ENCODE measurements around the gene RAB6C. TPM values are rescaled to one million over a fixed set of nuclear protein-coding genes. Genes with fewer than 3 reads are reported as not detected.
A peak's percentile ranks its signal among the peaks of the same experiment; 100 is the strongest.
"Not testable (repeated sequence)": the region's sequence is repeated elsewhere in the genome, so short reads cannot be mapped to it uniquely, and the experiment has no call there.

Gene RAB6C
- total RNA-seq, 1 experiment from 2014 or later, result not detected

DNA sequence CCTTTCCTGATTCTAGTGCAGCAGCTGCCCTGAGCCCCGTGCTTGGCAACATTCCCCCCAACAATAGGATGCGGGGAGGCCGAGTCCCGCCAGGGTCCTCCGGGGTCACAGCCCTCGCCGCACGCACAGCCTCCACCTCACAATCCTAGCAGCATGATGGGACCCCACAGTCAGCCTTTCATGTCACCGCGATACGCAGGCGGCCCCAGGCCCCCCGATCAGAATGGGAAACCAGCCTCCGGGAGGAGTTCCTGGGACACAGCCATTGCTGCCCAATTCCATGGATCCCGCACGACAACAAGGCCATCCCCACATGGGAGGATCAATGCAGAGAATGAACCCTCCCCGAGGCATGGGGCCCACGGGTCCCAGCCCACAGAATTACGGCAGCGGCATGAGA lies 13.7 kb downstream of the RAB6C start:
- DNase-seq (ENCODE audit: low read depth), result not testable (repeated sequence)

DNA sequence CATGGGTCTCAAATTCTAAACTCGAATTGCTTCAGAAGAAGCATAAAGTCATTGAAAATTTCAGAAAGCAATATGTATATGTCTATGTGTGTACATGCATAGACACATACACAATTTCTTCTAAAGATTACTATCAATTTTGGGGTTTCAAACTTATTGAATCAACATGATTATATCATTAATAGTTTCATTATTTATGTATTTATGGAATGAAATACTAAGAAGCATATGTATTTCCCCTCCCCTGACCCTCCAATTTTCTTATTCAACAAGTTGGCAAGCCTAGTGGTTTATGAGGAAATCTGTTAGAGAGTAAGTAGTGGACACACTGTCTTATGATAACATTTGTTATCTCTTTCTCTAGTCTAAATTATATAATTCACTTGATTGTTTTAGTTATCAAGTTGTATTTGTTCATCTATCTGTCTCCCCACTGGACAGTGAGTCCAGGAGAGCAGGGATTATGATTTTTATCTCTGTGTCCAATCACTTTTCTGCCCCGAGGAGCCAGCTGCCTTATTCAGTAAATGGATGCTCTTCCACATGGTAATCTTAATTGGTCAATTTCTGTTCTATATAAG lies 17.3 kb downstream of the RAB6C start:
- DNase-seq (ENCODE audit: low read depth), result not testable (repeated sequence)

DNA sequence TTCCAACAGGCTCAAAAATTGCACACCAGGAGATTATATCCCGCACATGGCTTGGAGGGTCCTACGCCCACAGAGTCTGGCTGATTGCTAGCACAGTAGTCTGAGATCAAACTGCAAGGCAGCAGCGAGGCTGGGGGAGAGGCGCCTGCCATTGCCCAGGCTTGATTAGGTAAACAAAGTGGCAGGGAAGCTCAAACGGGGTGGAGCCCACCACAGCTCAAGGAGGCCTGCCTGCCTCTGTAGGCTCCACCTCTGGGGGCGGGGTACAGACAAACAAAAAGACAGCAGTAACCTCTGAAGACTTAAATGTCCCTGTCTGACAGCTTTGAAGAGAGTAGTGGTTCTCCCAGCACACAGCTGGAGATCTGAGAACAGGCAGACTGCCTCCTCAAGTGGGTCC lies 19.3 kb downstream of the RAB6C start:
- not testable (repeated sequence) for DNase-seq (ENCODE audit: low read depth)

DNA sequence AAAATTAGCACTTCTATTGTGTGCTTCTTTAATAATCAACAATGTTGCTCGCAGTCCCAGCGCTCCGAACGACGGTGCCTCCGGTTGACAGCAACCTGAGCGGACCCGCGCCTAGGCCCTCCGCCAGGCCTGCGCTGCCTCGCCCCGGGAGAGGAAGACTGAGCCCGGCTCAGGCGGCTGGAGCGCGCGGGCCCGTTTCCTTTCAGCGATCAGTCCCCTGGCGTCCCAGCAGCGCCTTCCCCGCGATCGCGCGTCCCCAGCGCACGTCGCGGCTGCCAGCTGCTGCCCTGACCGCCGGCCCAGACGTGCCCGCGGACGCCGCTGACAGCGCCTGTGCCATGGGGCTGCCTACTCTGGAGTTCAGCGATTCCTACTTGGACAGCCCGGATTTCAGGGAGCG lies 26.4 kb downstream of the RAB6C start:
- not testable (repeated sequence) for DNase-seq (ENCODE audit: low read depth)

DNA sequence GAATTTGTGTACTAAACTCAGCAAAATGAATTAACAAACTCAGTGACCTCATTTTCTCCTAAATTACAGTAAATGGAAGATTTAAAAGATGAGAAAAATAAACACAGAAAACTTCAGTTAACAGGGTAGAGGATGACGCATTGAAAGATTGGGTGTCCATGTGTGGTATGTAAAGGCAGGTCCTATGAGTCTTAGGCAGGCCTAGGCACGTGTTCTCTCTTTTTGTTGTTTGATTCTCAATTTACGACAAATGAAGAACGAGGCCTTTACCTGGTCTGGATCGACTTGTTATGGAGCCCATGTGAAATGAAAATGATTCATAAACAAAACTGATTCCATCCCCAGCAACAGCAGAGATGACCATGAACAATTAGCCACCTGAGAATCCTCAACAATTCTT lies 37.2 kb downstream of the RAB6C start:
- peak; percentile 0 for DNase-seq (ENCODE audit: low read depth)

DNA sequence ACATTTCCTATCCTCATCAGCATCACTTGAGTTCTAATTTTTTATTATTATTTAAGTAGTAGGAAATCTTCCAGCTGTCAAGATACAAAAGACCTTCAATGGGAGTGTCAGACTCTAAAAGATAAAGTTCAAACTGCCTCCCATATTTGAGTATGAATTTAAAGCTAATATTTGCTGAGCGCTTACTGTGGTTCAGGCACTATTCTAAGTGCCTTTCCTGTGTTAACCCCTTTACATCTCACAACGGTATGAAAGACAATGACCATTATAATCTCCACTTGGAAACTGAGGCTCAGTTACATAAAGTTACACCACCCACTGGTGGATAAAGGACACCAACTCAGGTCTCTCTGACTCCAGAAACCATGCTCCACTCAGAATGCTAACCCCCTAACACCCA lies 39.9 kb downstream of the RAB6C start:
- no peak for DNase-seq (ENCODE audit: low read depth)

DNA sequence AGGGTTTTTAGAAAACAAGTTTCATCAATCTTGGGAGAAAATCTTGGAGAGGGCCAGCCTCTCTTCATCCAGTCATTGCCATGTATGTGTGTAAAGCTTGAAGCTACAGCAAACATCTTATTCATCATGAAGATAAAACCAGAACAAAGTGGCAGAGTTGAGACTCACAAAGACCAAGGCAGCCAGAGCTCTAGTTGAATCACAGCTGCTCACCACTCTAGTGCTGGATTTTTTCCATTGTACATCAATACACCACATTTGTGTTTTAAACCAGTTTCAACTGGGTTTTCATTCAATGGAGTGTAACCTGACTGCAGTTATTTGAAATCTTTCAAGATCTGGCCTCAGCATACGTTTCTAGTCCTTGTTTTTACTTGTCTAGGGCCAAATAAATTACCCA lies 40.6 kb downstream of the RAB6C start:
- not testable (repeated sequence) for DNase-seq (ENCODE audit: low read depth)

DNA sequence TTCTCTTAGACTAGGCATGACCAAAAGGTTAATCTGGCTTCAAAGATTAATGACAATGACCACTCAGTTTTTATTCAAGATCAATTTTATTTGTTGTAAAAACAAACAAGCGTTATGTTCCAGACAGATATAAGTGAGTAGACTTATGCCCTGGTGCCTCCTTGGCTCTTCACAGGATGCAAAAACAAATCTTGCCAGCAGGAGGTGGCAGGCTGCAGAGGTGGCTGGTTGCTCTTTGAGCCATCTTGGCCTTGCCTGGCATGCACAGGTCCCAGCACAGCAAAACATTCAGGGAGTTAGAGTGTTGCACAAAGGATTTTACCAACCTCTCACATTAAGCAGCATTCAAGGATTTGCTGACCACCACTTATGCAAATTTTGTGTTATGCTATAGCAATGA lies 46.5 kb downstream of the RAB6C start:
- DNase-seq (ENCODE audit: low read depth), result not testable (repeated sequence)

Other genes with a start within 250 kb of the RAB6C start
- gene POTEF, start 149.6 kb downstream of the RAB6C start, total RNA-seq (2014; rRNA removed; shearing (Covaris generic)), result 5.3 and 7.7 TPM in 2 replicates
- gene CCDC74B, start 165.4 kb downstream of the RAB6C start, total RNA-seq (2014; rRNA removed; shearing (Covaris generic)), result 0.85 and 1.2 TPM in 2 replicates
- gene SMPD4, start 201.9 kb downstream of the RAB6C start, total RNA-seq (2014; rRNA removed; shearing (Covaris generic)), result 44.8 and 50.6 TPM in 2 replicates
- 245 and 400 TPM in 2 replicates for gene MZT2B, start 202.6 kb downstream of the RAB6C start, total RNA-seq (2014; rRNA removed; shearing (Covaris generic))
- gene TUBA3E, start 218.8 kb downstream of the RAB6C start, total RNA-seq (2014; rRNA removed; shearing (Covaris generic)), result 11.1 and 14.6 TPM in 2 replicates

Measured in HT1080 (cell line).